ENCODE data around the gene RHOH. TPM values are rescaled to one million over a fixed set of nuclear protein-coding genes. Genes with fewer than 3 reads are reported as not detected.

Gene RHOH
- total RNA-seq, 4 donors from 2014 or later: 0.13 to 3.6 (median 2.7) TPM

GRCh38 chr4:40170588-40170987, 26.2 kb upstream of the RHOH start:
- H3K36me3 ChIP-seq: no peaks in the 10 kb centered on the region
- no peak overlapping the region for H3K4me3 ChIP-seq
- H3K4me1 ChIP-seq: no peaks in the 10 kb centered on the region
- H3K9me3 ChIP-seq: peaks cover 0 to 17% (median 2%) of the 10 kb centered on the region in 4 donors
- no peak overlapping the region for H3K27ac ChIP-seq (replicated peaks in 1 of 4)
- no peak for DNase-seq (ENCODE audit: extremely low spot score)
- TF ChIP-seq POLR2AphosphoS5 (IDR thresholded peaks at IDR 0.05): no peak
- TF ChIP-seq CTCF (IDR thresholded peaks at IDR 0.05): no peak
- no peak for TF ChIP-seq POLR2A (IDR thresholded peaks at IDR 0.05; ENCODE audit: low read depth)
- no peak for TF ChIP-seq EP300 (IDR thresholded peaks at IDR 0.05)
- intact Hi-C loops (cut with DNase I): no loop called here
- H3K27me3 ChIP-seq: peaks cover 0 to 3% (median 0%) of the 10 kb centered on the region in 4 donors

- WGBS: 43% methylated on average over 4 of the region's 4 CpGs
- peaks cover 0 to 4% (median 0%) of the 10 kb centered on the region in 4 donors for H3K27me3 ChIP-seq
- H3K9me3 ChIP-seq: peaks cover 0 to 4% (median 0%) of the 10 kb centered on the region in 4 donors
- H3K27ac ChIP-seq (replicated peaks in 1 of 4): no peak overlapping the region
- no peak overlapping the region for H3K4me3 ChIP-seq
- TF ChIP-seq CTCF (IDR thresholded peaks at IDR 0.05) (no peak), EP300 (IDR thresholded peaks at IDR 0.05) (no peak)
- DNase-seq (ENCODE audit: extremely low spot score): no peak
- H3K4me1 ChIP-seq: no peaks in the 10 kb centered on the region
- intact Hi-C loops (cut with DNase I): no loop called here
- no peaks in the 10 kb centered on the region for H3K36me3 ChIP-seq
Measured at GRCh38 chr4:40173470-40173875, 23.4 kb upstream of the RHOH start.

GRCh38 chr4:40176602-40177001, 20.2 kb upstream of the RHOH start:
- no peak overlapping the region for H3K27ac ChIP-seq (replicated peaks in 1 of 4)
- peaks cover 0 to 4% (median 0%) of the 10 kb centered on the region in 4 donors for H3K27me3 ChIP-seq

GRCh38 chr4:40177591-40177990, 19.2 kb upstream of the RHOH start:
- Histone ChIP-seq H3K4me1 (no peaks in the 10 kb centered on the region), H3K36me3 (no peaks in the 10 kb centered on the region), H3K27ac (replicated peaks in 1 of 4) (no peak overlapping the region), H3K27me3 (peaks cover 0 to 4% (median 0%) of the 10 kb centered on the region in 4 donors), H3K9me3 (no peaks in the 10 kb centered on the region), H3K4me3 (no peak overlapping the region)
- no peak for DNase-seq (ENCODE audit: extremely low spot score)
- intact Hi-C loops (cut with DNase I): no loop called here
- WGBS: 76% methylated on average over 2 of the region's 2 CpGs
- TF ChIP-seq POLR2A (IDR thresholded peaks at IDR 0.05; ENCODE audit: low read depth) (no peak), EP300 (IDR thresholded peaks at IDR 0.05) (no peak), POLR2AphosphoS5 (IDR thresholded peaks at IDR 0.05) (no peak), CTCF (IDR thresholded peaks at IDR 0.05) (no peak)

More at GRCh38 chr4:40176602-40177001, 20.2 kb upstream of the RHOH start:
- TF ChIP-seq POLR2A (IDR thresholded peaks at IDR 0.05; ENCODE audit: low read depth) (no peak), EP300 (IDR thresholded peaks at IDR 0.05) (no peak), POLR2AphosphoS5 (IDR thresholded peaks at IDR 0.05) (no peak), CTCF (IDR thresholded peaks at IDR 0.05) (no peak)
- no peaks in the 10 kb centered on the region for H3K9me3 ChIP-seq
- intact Hi-C loops (cut with DNase I): no loop called here
- 52% methylated on average over 10 of the region's 10 CpGs for whole genome bisulfite sequencing
- H3K4me3 ChIP-seq: no peak overlapping the region
- H3K36me3 ChIP-seq: no peaks in the 10 kb centered on the region
- no peak for DNase-seq (ENCODE audit: extremely low spot score)
- H3K4me1 ChIP-seq: no peaks in the 10 kb centered on the region

- 50% methylated on average over 5 of the region's 5 CpGs for WGBS
- DNase-seq (ENCODE audit: extremely low spot score): no peak
- Histone ChIP-seq H3K27ac (replicated peaks in 1 of 4) (no peak overlapping the region), H3K4me1 (no peaks in the 10 kb centered on the region), H3K9me3 (no peaks in the 10 kb centered on the region), H3K4me3 (no peak overlapping the region), H3K27me3 (peaks cover 0 to 4% (median 0%) of the 10 kb centered on the region in 4 donors), H3K36me3 (no peaks in the 10 kb centered on the region)
- intact Hi-C loops (cut with DNase I): no loop called here
- no peak for TF ChIP-seq POLR2AphosphoS5 (IDR thresholded peaks at IDR 0.05)
- no peak for TF ChIP-seq CTCF (IDR thresholded peaks at IDR 0.05)
- no peak for TF ChIP-seq POLR2A (IDR thresholded peaks at IDR 0.05; ENCODE audit: low read depth)
- no peak for TF ChIP-seq EP300 (IDR thresholded peaks at IDR 0.05)
Measured at GRCh38 chr4:40178672-40179071, 18.2 kb upstream of the RHOH start.

Measured in esophagus muscularis mucosa (tissue), 4 donors.